Measurements from ENCODE around the gene DDI1. TPM values are rescaled to one million over a fixed set of nuclear protein-coding genes. Genes with fewer than 3 reads are reported as not detected.

Gene DDI1
- total and polyA plus RNA-seq, 10 of the 15 experiments (the other 5 are each of a cell fraction or from before 2014, with no cell fraction given), result not detected

DNA sequence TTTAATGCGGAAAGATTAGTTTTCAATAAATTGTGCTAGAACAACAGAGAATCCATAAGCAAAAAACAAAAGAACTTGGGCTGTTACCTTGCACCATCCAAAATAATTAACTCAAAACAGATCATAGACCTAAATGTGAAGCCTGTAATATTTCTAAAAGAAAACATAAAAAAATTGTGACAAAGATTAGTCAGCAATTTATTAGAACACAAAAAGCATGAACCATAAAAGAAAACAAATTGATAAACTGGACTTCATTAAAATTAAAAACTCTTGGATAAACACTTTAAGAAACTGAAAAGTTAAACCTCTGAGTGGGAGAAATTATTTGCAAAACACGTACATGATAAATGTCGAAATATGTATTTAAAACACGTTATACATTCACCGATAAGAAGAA is 21.5 kb downstream of the DDI1 start:
- BruUV-seq (replicated peaks), result no TSS peak

DNA sequence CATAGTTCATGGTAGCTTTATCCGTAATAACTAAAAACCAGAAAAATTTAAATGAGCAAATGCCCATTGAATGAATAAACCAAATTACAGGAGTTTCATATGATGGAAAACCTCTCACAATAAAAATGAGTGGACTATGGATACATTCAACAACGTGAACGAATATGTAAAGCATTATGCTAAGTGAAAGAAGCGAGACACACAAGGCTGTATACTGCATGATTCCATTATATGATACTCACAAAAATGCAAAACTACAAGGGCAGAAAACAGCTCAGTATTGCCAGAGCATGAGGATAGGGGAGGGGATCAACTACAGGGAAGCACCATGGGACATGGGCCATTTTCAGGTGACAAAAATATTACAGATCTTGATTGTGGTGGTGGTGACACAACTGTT is 22.2 kb downstream of the DDI1 start:
- CTCF ChIA-PET, result no interaction called here
- ATAC-seq, result no peak
- 81% methylated on average over 4 of the region's 4 CpGs for WGBS (ENCODE audit: insufficient coverage, insufficient replicate concordance, low lambda C conversion rate, missing lambda C conversion rate)

More for the DNA sequence above, 21.5 kb downstream of the DDI1 start:
- ChIA-PET SMC1A (ENCODE audit: uncharacterized antibody, unreplicated experiment) (no interaction called here), RAD21 (ENCODE audit: unreplicated experiment) (no interaction called here), CTCF (no interaction called here), POLR2A (no interaction called here)
- FAIRE-seq, result no peak
- H3K27me3 ChIP-seq (replicated peaks in 1 of 2; ENCODE audit: control insufficient read depth in 2 of 2, insufficient read depth in 2 of 2, low read length in 1 of 2), result no peaks in the 10 kb centered on the region
- in situ Hi-C loops (cut with MboI), result no loop called here
- intact Hi-C loops (cut with micrococcal nuclease; ENCODE audit: unreplicated experiment), result no loop called here
- no peaks in the 10 kb centered on the region for H3K79me2 ChIP-seq (ENCODE audit: control insufficient read depth, insufficient read depth, low read length)
- H3K36me3 ChIP-seq (ENCODE audit: control insufficient read depth in 2 of 2, insufficient read depth in 2 of 2, low read length in 1 of 2), result no peaks in the 10 kb centered on the region
- no peaks in the 10 kb centered on the region for H3K4me1 ChIP-seq (ENCODE audit: control insufficient read depth, insufficient read depth, low read length)
- H2AFZ ChIP-seq (ENCODE audit: control insufficient read depth, low read depth, low read length), result no peak overlapping the region
- ATAC-seq, result no peak
- H3K27ac ChIP-seq (ENCODE audit: control insufficient read depth, insufficient read depth), result no peak overlapping the region
- no peak overlapping the region for H3K9ac ChIP-seq (ENCODE audit: control insufficient read depth, insufficient read depth, low read length)
- no peak overlapping the region for H3K4me3 ChIP-seq
- H4K20me1 ChIP-seq (ENCODE audit: control insufficient read depth, insufficient read depth), result no peaks in the 10 kb centered on the region
- TF ChIP-seq HCFC1 (IDR thresholded peaks at IDR 0.05; ENCODE audit: low read length) (no peak), ASH2L (IDR thresholded peaks at IDR 0.05; ENCODE audit: borderline replicate concordance, low read depth) (no peak)
- H3K4me2 ChIP-seq (ENCODE audit: control insufficient read depth, insufficient read depth), result no peak overlapping the region
- no peak for DNase-seq (ENCODE audit: low read depth, low spot score)
- 59% methylated on average over 5 of the region's 5 CpGs for WGBS (ENCODE audit: insufficient coverage, insufficient replicate concordance, low lambda C conversion rate, missing lambda C conversion rate)
- no peaks in the 10 kb centered on the region for H3K9me3 ChIP-seq (replicated peaks; ENCODE audit: control insufficient read depth, insufficient read depth, low read length)

More for the DNA sequence above, 22.2 kb downstream of the DDI1 start:
- Histone ChIP-seq H3K4me3 (no peak overlapping the region), H3K79me2 (ENCODE audit: control insufficient read depth, insufficient read depth, low read length) (no peaks in the 10 kb centered on the region), H3K36me3 (ENCODE audit: control insufficient read depth in 2 of 2, insufficient read depth in 2 of 2, low read length in 1 of 2) (no peaks in the 10 kb centered on the region), H3K27me3 (replicated peaks in 1 of 2; ENCODE audit: control insufficient read depth in 2 of 2, insufficient read depth in 2 of 2, low read length in 1 of 2) (no peaks in the 10 kb centered on the region), H3K27ac (ENCODE audit: control insufficient read depth, insufficient read depth) (no peak overlapping the region), H3K9me3 (replicated peaks; ENCODE audit: control insufficient read depth, insufficient read depth, low read length) (no peaks in the 10 kb centered on the region; the same call in 2 of the 3 replicates), H3K9ac (ENCODE audit: control insufficient read depth, insufficient read depth, low read length) (no peak overlapping the region), H2AFZ (ENCODE audit: control insufficient read depth, low read depth, low read length) (no peak overlapping the region), H4K20me1 (ENCODE audit: control insufficient read depth, insufficient read depth) (no peaks in the 10 kb centered on the region), H3K4me2 (ENCODE audit: control insufficient read depth, insufficient read depth) (no peak overlapping the region), H3K4me1 (ENCODE audit: control insufficient read depth, insufficient read depth, low read length) (no peaks in the 10 kb centered on the region)
- FAIRE-seq (no peak), DNase-seq (ENCODE audit: low read depth, low spot score) (no peak)
- POLR2A ChIA-PET, result no interaction called here
- no TSS peak for BruUV-seq (replicated peaks)
- SMC1A ChIA-PET (ENCODE audit: uncharacterized antibody, unreplicated experiment), result no interaction called here
- intact Hi-C loops (cut with micrococcal nuclease; ENCODE audit: unreplicated experiment), result no loop called here
- RAD21 ChIA-PET (ENCODE audit: unreplicated experiment), result no interaction called here
- no peak for TF ChIP-seq RAD21 (IDR thresholded peaks at IDR 0.05; ENCODE audit: insufficient read depth, low read depth, low read length)
- TF ChIP-seq STAT1 (conservative IDR thresholded peaks at IDR 0.05), result no peak
- no peak for TF ChIP-seq NRF1 (conservative IDR thresholded peaks at IDR 0.05; ENCODE audit: low read depth, low read length)
- TF ChIP-seq NFIC (IDR thresholded peaks at IDR 0.05; ENCODE audit: low read depth, low read length), result no peak
- in situ Hi-C loops (cut with MboI), result no loop called here

All from GM12878 (cell line).